Stimulated activated CD8-positive, alpha-beta memory T cell treated with anti-CD3 and anti-CD28 coated beads, Interleukin-12 subunit alpha, Interleukin-12 subunit beta, amount 100 ng/mL, for 1 hour (primary cell): Measurements from ENCODE around the gene FAM171A1.
A peak's percentile ranks its signal among the peaks of the same experiment; 100 is the strongest.

Source experiments
- DNase-seq: peaks from one replicate; pipeline ENCODE4 v3.0.0-alpha.2; 2020; ENCODE audit warnings: low read depth

The FAM171A1 gene

DNA sequence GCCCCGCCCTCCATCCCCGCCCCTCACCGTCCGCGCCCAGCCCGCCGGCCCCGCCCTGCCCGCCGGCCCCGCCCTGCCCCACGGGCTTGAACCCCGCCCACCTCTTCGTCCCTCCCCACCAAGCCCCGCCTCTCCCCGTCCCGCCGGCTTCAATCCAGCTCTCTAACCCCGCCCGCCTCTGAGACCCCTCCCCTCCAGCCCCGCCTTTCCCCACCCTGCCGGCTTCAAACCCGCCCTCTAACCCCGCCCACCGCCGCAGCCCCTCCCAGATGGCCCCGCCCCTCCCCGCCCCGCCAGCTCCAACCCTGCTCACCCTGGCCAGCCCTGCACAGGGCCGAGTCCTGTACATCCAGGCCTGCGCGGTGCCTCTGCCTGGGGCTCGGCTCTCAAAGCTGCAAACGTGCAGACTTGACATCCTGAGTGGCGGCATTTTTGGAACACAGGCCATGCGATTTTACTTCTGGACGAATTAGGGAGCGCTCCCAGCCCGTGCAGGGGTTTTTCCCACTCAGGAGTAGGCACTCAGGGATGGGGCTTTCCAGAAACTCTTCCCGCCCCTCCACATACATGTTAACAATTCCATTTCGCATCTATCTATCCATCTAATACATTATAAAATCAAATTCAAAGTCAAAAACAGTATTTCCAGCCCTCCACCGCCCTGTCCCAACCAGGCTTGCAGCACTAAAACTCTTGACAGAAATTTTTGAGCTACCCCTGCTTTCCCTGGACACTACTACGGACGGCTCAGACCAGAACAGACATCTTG lies 202.1 kb downstream of the FAM171A1 start:
- peak; percentile 95 for DNase-seq

- DNase-seq = no peak
Measured at GRCh38 chr10:15168291-15168785, 202.8 kb downstream of the FAM171A1 start, which contains the start of gene NMT2. Gene NMT2 (minus strand): TSS chr10:15168693. CDS start chr10:15168612, 81 bp downstream.

GRCh38 chr10:15167411-15168290 lies 203.4 kb downstream of the FAM171A1 start:
- peak; percentile 12 for DNase-seq

- DNase-seq = no peak
Measured at GRCh38 chr10:15166325-15166724, 204.8 kb downstream of the FAM171A1 start.

DNA sequence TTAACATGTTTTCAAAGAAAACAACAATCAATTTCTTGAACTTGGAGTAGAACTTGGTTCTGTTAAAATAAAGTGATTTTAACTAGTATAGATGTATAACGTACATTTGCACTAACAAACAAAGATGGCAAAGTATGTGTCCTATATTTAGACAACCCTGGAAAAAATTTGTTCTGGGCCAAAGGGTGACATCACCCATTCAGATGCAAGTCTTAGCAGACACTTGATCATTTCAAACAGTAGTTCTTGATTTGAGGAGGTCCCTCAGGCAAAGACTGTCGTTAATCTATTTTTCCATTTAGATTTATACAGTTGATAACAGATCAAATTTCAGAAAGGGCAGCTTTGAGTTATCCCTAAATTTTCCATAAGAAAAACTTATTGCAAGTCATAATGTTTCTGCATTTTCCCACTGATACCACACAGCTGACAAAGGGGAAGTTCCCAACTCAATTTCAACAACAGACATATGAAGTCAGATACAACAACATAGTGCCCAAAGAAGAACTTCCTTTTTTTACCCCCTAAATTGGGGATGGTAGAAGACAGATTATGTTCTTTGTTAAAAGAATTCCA lies 207.7 kb downstream of the FAM171A1 start:
- DNase-seq = no peak
